RWPE2 (cell line): ENCODE data around the gene ZBTB2.
A peak's percentile ranks its signal among the peaks of the same experiment; 100 is the strongest.

Source experiments
- ATAC-seq: fragments of 200-7000 bp; cut with Tn5 transposase; 3 replicates; pipeline ENCODE4 v1.9.1; 2021; ENCODE audit warnings: low read depth
- DNase-seq: peaks from one replicate; pipeline ENCODE4 v3.0.0-alpha.2; 2020; ENCODE audit warnings: low spot score
- H3K27ac ChIP-seq: fragments of 450-650 bp; 2 replicates; pipeline ENCODE4 v1.5.1; 2017; ENCODE audit warnings: mild to moderate bottlenecking; ENCODE audit not compliant: poor library complexity, severe bottlenecking
- H3K27me3 ChIP-seq: fragments of 250-450 bp; sonication (Bioruptor Pico); 2 replicates; pipeline ENCODE4 v1.5.1; 2021; ENCODE audit warnings: mild to moderate bottlenecking, moderate library complexity; ENCODE audit not compliant: insufficient read depth, poor library complexity, severe bottlenecking
- H3K36me3 ChIP-seq: fragments of 250-450 bp; sonication (Bioruptor Pico); 2 replicates; pipeline ENCODE4 v1.5.1; 2020; ENCODE audit warnings: low read depth, mild to moderate bottlenecking, moderate library complexity
- H3K4me1 ChIP-seq: fragments of 250-450 bp; sonication (Bioruptor Pico); 2 replicates; pipeline ENCODE4 v1.5.1; 2021; ENCODE audit warnings: mild to moderate bottlenecking, moderate library complexity; ENCODE audit not compliant: insufficient read depth, poor library complexity, severe bottlenecking
- H3K4me3 ChIP-seq: fragments of 250-450 bp; sonication (Bioruptor Pico); 2 replicates; pipeline ENCODE4 v1.5.1; 2021; ENCODE audit warnings: mild to moderate bottlenecking, moderate library complexity; ENCODE audit not compliant: severe bottlenecking
- H3K9me3 ChIP-seq: fragments of 250-450 bp; sonication (Bioruptor Pico); 2 replicates; pipeline ENCODE4 v1.5.1; 2021; ENCODE audit warnings: mild to moderate bottlenecking, moderate library complexity; ENCODE audit not compliant: severe bottlenecking
- TF ChIP-seq, protein P1 (sequence below): fragments of 450-650 bp; IDR thresholded peaks from one replicate; pipeline ENCODE4 v1.5.1; 2017; ENCODE audit warnings: mild to moderate bottlenecking, moderate library complexity; ENCODE audit not compliant: poor library complexity, severe bottlenecking

ZBTB2 gene

DNA sequence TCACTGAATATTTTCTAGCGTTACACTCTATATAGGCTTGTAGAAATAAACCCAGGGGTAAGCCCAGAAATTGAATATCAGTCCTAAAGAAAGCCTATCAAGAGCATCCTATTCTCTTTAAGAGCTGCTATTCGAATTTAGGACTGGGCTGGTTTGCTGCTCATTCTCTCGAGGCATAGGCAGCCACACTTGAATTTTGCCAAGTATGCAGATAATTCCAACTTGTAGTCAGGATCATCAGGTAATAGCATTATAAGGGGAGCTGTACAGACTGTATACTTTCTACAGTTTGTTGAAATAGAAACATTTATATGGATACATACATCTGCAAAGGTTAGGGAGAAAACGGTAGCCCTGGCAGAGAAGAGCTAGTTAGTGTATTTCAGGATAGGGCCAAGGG is 2.1 kb upstream of the ZBTB2 start:
- H3K4me1 ChIP-seq, result peaks cover 20% of the 10 kb centered on the region
- H3K4me3 ChIP-seq, result no peak overlapping the region
- ATAC-seq (no peak), DNase-seq (no peak)
- TF ChIP-seq, protein P1, sequence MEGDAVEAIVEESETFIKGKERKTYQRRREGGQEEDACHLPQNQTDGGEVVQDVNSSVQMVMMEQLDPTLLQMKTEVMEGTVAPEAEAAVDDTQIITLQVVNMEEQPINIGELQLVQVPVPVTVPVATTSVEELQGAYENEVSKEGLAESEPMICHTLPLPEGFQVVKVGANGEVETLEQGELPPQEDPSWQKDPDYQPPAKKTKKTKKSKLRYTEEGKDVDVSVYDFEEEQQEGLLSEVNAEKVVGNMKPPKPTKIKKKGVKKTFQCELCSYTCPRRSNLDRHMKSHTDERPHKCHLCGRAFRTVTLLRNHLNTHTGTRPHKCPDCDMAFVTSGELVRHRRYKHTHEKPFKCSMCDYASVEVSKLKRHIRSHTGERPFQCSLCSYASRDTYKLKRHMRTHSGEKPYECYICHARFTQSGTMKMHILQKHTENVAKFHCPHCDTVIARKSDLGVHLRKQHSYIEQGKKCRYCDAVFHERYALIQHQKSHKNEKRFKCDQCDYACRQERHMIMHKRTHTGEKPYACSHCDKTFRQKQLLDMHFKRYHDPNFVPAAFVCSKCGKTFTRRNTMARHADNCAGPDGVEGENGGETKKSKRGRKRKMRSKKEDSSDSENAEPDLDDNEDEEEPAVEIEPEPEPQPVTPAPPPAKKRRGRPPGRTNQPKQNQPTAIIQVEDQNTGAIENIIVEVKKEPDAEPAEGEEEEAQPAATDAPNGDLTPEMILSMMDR, result no peak
- H3K9me3 ChIP-seq, result no peaks in the 10 kb centered on the region
- peaks cover 34% of the 10 kb centered on the region for H3K36me3 ChIP-seq
- H3K27me3 ChIP-seq, result no peaks in the 10 kb centered on the region
- no peak overlapping the region for H3K27ac ChIP-seq

DNA sequence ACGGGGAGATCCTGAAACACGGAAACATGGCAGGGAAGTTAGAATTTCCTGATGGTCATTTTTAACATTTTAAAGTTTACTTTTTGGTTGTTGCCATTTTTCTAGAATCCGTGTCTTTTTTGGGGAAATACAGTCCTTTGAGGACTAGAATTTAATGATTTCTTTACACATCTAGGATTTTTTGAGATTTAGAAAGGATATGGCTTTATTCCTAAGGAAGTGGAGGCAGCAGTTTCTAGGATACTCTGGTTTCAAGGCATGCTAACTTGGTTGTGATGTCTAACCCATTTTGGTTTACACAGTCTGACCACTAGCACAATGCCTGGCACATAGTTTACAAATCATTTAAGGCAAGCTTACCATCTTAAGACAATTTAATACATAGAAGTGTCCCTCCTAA is 1.1 kb upstream of the ZBTB2 start:
- peak overlapping the region; percentile 98 for H3K27ac ChIP-seq
- TF ChIP-seq, protein P1, result no peak
- no peaks in the 10 kb centered on the region for H3K9me3 ChIP-seq
- H3K4me1 ChIP-seq, result peaks cover 20% of the 10 kb centered on the region
- peaks cover 32% of the 10 kb centered on the region for H3K36me3 ChIP-seq
- ATAC-seq (no peak), DNase-seq (no peak)
- H3K4me3 ChIP-seq, result peak overlapping the region; percentile 92
- no peaks in the 10 kb centered on the region for H3K27me3 ChIP-seq

DNA sequence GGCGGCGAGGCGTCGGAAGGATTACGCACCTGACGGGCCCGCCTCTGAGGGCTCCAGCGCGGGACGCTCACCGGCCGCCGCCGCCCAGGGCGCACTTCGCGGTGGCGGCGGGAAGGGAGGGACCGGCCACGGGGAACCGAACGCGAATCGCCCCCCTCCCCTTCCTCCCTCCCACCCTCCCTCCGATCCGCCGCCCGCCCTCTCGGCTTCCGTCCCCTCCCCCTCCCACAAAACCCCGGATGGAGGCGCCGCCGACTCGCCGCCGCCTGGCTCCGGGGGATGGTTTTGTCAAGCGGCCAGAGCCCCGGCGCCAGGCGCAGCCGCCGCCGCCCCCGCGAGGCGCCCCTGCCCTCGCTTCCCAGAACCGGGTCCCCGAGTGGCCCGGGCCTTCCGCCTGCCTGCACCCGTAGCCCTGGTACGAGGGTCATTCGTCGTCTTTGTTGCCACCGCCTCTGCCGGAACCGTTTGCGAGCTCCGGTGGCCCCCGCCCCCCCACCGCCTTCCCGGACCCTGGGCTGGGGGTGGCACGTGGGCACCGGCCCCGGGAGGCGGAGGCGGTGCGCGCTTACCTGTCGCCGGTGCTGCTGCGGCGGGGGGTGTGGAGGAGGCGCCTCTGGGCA is 398 bp downstream of the ZBTB2 start:
- no peaks in the 10 kb centered on the region for H3K9me3 ChIP-seq
- peaks cover 30% of the 10 kb centered on the region for H3K36me3 ChIP-seq
- peak; percentile 0; the same call in 2 of the 3 replicates for ATAC-seq
- H3K27ac ChIP-seq, result peak overlapping the region; percentile 98
- TF ChIP-seq, protein P1, result no peak
- H3K27me3 ChIP-seq, result no peaks in the 10 kb centered on the region
- no peak for DNase-seq
- H3K4me3 ChIP-seq, result peak overlapping the region; percentile 92
- peaks cover 20% of the 10 kb centered on the region for H3K4me1 ChIP-seq

DNA sequence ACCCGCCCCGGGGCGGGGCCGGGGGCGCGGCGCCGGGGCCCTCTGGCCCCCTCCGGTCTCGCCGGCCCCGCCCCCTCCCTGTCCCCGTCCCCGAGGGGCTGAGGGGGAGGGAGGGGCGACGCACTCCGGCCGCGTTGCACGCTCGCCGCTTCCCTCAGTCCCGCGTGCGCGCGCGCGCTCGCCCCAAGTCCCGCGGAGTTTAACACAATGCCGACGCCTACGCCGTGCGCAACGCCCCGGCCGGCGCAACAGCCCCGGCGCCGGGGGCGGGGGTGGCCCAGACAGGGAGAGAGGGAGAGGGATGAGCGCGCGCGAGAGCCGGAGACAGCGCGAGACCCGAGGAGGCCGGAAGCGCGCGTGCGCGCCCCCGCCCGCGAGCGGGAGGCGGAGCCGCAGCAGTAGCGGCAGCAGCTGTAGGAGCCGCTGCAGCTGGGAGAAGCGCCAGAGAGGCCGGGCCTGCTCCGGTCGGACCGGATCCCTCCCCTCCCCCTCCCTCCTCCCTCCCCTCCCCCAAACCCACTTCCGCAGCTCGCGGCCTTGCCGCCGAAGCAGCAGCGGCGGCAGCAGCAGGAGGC is 996 bp downstream of the ZBTB2 start:
- TF ChIP-seq, protein P1, result no peak
- peaks cover 20% of the 10 kb centered on the region for H3K4me1 ChIP-seq
- peaks cover 25% of the 10 kb centered on the region for H3K36me3 ChIP-seq
- ATAC-seq (peak; percentile 86), DNase-seq (peak; percentile 97)
- H3K27me3 ChIP-seq, result no peaks in the 10 kb centered on the region
- H3K27ac ChIP-seq, result peak overlapping the region; percentile 98
- H3K9me3 ChIP-seq, result no peaks in the 10 kb centered on the region
- peak overlapping the region; percentile 92 for H3K4me3 ChIP-seq
